GM18508 (cell line): ENCODE measurements around the gene CLCN1.

Experiments
- ATAC-seq: cut with Tn5 transposase; IDR thresholded peaks from one replicate; pipeline ENCODE4 v1.9.1; 2021; ENCODE audit warnings: moderate number of reproducible peaks; ENCODE audit not compliant: insufficient read depth, unreplicated experiment

CLCN1 gene

DNA sequence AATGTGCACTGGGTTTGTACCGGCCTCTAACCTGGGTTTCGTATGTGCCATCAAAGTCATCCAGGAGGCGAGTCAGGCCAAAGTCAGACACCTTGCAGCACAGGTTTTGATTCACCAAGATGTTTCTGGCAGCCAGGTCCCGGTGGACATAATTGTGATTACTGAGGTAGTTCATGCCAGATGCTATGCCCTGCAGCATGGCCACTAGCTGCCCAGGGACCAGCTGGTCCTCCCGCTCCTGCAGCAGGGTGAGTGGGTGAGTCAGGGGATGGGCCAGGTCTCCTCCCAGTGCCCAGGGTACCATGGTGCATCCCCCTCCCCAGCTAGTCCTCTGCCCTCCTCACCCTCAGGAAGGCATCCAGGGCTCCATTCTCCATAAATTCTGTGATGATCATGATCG, 78.9 kb downstream of the CLCN1 start:
- ATAC-seq, result no peak

DNA sequence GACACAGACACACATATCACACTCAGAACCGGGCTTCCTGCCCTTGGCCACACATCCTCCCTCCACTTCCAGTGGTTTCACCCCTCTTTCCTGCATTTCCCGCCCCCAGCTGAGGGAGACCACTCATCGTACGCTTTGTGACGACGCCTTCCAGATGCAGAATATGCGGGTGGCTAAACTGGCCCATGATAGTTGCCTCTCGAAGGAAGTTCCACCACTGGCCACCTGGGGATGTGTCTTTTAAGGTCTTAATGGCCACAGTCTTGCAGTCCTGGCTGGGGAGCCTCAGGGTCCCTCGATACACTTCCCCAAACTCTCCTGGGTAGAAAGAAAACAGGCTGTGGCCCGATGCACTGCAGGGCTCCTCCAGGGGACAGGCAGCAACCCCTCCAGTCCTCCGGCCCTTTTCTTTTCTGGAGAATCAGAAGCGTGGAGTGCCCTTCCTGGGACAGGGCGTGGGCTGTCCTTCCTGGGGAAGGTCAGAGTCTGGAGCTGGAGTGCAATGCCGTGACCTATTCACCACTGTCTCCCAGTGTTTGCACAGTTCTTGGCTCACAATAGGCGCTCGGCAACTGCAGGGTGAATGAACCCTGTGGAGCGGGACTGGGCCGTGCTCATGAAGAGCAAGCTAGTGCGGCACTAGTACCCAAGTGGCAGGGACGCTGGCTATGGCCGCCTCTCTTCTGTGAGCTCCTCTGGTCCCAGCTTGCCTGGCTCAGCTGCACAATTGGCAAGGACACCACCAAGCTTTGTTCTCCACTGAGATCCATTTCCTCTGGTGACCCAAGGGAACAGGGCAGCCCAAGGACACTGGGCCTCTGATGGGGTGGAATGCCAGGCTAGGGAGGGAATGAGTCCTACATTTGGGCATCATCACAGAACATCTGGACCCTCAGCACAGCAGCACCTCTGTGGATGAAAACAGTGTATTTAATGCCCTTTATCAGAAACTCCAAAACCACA, 79.6 kb downstream of the CLCN1 start:
- no peak for ATAC-seq

GRCh38 chr7:143396182-143396581, 80.3 kb downstream of the CLCN1 start:
- ATAC-seq, result no peak

DNA sequence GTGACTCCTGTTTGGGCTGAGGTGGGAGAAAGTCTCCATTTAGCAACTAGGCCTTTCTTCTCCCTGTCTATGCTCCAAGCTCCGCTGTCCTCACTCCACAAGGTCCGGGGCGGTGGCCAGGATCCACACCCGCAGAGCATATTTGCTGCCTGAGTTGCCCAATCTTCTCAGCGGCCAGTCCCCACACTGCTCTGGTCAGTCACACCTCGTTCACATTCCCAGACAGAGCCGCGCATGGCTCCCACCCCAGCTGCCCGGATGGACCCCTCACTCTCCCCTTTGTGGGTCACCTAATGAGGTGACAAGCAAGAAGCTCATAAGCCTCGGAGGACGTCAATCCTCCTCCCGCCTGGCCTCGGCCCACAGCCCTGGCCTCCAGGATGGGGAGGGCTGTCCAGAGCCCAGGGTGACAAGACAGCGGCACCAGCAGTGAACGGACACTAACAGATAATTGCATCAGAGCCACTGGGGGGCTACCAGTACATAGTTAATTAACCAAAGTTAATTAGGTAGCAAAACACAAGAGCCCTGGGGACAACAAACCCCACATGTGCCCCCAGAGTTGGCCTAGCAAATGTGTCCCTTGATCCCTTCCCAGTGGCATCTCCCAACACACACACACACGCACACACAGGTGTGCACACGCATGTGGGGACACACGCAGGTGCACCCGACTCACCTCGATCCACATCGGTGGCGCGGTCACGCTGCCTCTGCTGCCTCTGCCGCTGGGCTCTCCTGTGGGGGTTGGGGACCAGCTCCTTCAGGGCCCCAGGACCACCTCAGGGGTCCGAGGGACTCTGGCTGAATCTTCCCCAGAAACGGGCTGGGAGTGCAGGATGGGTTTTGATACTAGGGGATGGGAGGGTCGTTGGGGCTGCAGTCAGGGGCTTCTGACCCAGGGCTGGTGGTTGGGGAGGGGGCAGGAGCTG, 81.0 kb downstream of the CLCN1 start:
- ATAC-seq, result no peak

DNA sequence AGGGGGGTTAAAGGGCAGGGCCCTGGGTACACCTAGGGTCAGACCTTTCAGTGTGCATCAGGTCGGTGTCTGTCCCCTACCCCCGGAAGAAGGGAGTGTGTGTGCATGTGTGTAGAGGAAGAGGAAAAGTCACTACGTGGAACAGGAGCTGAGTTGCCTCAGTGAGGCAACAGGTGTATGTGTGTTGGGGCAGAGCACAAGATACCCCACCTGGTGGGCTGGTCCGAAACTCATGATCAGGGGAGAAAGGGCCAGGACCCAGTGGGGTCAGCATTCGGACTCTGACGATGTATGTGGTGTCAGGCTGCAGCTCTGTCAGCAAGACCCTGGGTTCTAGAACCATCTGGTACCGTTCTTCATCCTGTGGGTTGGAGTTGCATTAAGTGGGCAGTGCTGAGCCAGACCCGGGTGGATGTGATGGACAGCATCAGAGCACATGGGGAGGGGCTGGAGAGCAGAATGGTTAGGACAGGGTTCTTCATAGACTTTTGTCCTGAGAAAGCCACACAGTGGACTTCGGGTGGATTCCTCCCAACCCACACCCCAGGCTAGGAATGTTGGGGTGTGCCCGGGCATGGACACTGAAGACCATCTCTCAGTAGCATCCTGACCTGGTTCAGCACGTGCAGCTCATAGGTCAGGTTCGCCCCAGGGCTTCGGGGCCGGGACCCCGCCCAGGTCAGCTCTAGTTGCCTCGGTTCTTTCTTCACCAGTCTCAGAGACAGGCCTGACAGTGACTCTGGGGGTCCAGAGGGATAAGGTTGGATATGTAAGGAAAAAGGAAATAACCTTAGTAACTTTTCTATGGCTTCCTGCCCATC, 82.0 kb downstream of the CLCN1 start:
- no peak for ATAC-seq

- ATAC-seq, result no peak
Measured at GRCh38 chr7:143398616-143399015, 82.7 kb downstream of the CLCN1 start.

- ATAC-seq, result no peak
Measured at GRCh38 chr7:143399151-143399550, 83.2 kb downstream of the CLCN1 start.

DNA sequence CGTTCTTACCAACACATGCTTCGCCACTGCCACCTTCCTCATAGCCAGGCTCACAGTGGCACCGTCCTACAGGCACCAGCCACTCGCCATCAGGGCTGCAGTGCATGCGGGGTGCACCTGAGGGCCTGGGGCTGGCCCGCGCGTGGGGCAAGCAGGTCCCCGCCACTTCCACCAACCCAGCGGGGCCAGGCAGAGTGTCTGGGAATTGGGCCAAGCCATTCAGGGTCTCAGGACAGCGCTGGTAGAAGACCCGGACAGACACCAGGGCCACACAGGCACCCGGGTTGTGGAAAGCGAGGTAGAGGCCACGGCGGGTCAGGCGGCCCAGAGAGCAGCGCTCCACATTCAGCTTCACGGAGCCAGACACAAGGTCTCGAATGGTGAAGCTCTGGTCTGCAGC, 83.7 kb downstream of the CLCN1 start:
- no peak for ATAC-seq

- no peak for ATAC-seq
Measured at GRCh38 chr7:143401265-143401664, 85.4 kb downstream of the CLCN1 start.
